PFSK-1 (cell line): ENCODE data around the gene DUXB.

Source experiments
- FOXP2 ChIP-seq: optimal IDR thresholded peaks from 2 replicates; pipeline ENCODE3; 2011; ENCODE audit warnings: borderline replicate concordance, control low read depth, inconsistent platforms; ENCODE audit not compliant: insufficient read depth; ENCODE audit errors: extremely low read length, extremely low read depth
- POLR2AphosphoS5 ChIP-seq: IDR thresholded peaks from 2 replicates; pipeline ENCODE4 v1.6.1; 2012; ENCODE audit warnings: low read depth, mild to moderate bottlenecking, control low read depth, low read length, moderate library complexity
- REST ChIP-seq, 2 experiments: IDR thresholded peaks; 2 replicates each; pipeline versions ENCODE4 v1.6.1 to v1.8.0; 2011 to 2012; ENCODE audit warnings: low read depth in 2 of 2, low read length in 2 of 2, control low read depth in 1 of 2, inconsistent platforms in 1 of 2, mild to moderate bottlenecking in 1 of 2, moderate library complexity in 1 of 2; ENCODE audit not compliant: insufficient read depth in 1 of 2
- SIN3A ChIP-seq: IDR thresholded peaks from 2 replicates; pipeline ENCODE4 v1.6.1; 2012; ENCODE audit warnings: mild to moderate bottlenecking, low read length, moderate library complexity, borderline replicate concordance; ENCODE audit not compliant: insufficient read depth
- TAF1 ChIP-seq: IDR thresholded peaks from 2 replicates; pipeline ENCODE4 v1.6.1; 2012; ENCODE audit warnings: low read length, control low read depth, borderline replicate concordance; ENCODE audit not compliant: insufficient read depth

DUXB gene

GRCh38 chr16:75687361-75687760 is 13.9 kb downstream of the DUXB start:
- TF ChIP-seq TAF1 (no peak), POLR2AphosphoS5 (no peak), SIN3A (no peak), REST (IDR thresholded peaks at IDR 0.05; ENCODE audit: insufficient read depth in 1 of 2, low read depth in 2 of 2, low read length in 2 of 2) (no peak), FOXP2 (no peak)

GRCh38 chr16:75682308-75682707 is 19.0 kb downstream of the DUXB start:
- TF ChIP-seq TAF1 (no peak), POLR2AphosphoS5 (no peak), REST (IDR thresholded peaks at IDR 0.05; ENCODE audit: insufficient read depth in 1 of 2, low read depth in 2 of 2, low read length in 2 of 2) (no peak)

GRCh38 chr16:75679366-75679765 is 21.9 kb downstream of the DUXB start:
- TF ChIP-seq POLR2AphosphoS5, result no peak
- no peak for TF ChIP-seq REST (IDR thresholded peaks at IDR 0.05; ENCODE audit: insufficient read depth in 1 of 2, low read depth in 2 of 2, low read length in 2 of 2)
- no peak for TF ChIP-seq SIN3A
- no peak for TF ChIP-seq FOXP2
- no peak for TF ChIP-seq TAF1

GRCh38 chr16:75676909-75677308 is 24.4 kb downstream of the DUXB start, which contains the start of gene CPHXL2:
Gene CPHXL2 (minus strand): TSS chr16:75677009. CDS start chr16:75676999, 10 bp downstream.
- TF ChIP-seq SIN3A (no peak), REST (IDR thresholded peaks at IDR 0.05; ENCODE audit: insufficient read depth in 1 of 2, low read depth in 2 of 2, low read length in 2 of 2) (no peak), TAF1 (no peak), FOXP2 (no peak), POLR2AphosphoS5 (no peak)

GRCh38 chr16:75667503-75667902 is 33.8 kb downstream of the DUXB start:
- TF ChIP-seq FOXP2, result no peak
- TF ChIP-seq SIN3A, result no peak
- no peak for TF ChIP-seq REST (IDR thresholded peaks at IDR 0.05; ENCODE audit: insufficient read depth in 1 of 2, low read depth in 2 of 2, low read length in 2 of 2)
- TF ChIP-seq POLR2AphosphoS5, result no peak
- TF ChIP-seq TAF1, result no peak
